HEK293T (cell line): Measurements from ENCODE around the gene CTSO.
"Not testable (repeated sequence)": the region's sequence is repeated elsewhere in the genome, so short reads cannot be mapped to it uniquely, and the experiment has no call there.

Experiments used
- BHLHE40 ChIP-seq: fragments of 450-650 bp; IDR thresholded peaks from 2 replicates; pipeline ENCODE4 v1.6.1; 2016; ENCODE audit warnings: mild to moderate bottlenecking, moderate library complexity, borderline replicate concordance
- CTBP1 ChIP-seq: fragments of 450-650 bp; IDR thresholded peaks from 2 replicates; pipeline ENCODE4 v1.6.1; 2016; ENCODE audit warnings: borderline replicate concordance

GRCh38 chr4:155934634-155935033 lies 19.0 kb downstream of the CTSO start:
- TF ChIP-seq CTBP1, BHLHE40: not testable (repeated sequence)
